Hepatocyte (in vitro differentiated cells): ENCODE data around the gene DYNC1LI2. TPM values are rescaled to one million over a fixed set of nuclear protein-coding genes. Genes with fewer than 3 reads are reported as not detected.

ENCODE experiments used
- DNase-seq: peaks from one replicate; pipeline ENCODE4 v3.0.0-alpha.2; 2016; ENCODE audit warnings: low spot score
- H2AFZ ChIP-seq: fragments of 200-600 bp; sonication (generic); 2 replicates; pipeline ENCODE4 v1.6.0; 2016; ENCODE audit warnings: antibody characterized with exemption, mild to moderate bottlenecking
- H3K27ac ChIP-seq: fragments of 200-600 bp; sonication (generic); 2 replicates; pipeline ENCODE4 v1.5.1; 2016; ENCODE audit warnings: mild to moderate bottlenecking
- H3K27me3 ChIP-seq: fragments of 200-600 bp; sonication (generic); 2 replicates; pipeline ENCODE4 v1.6.1; 2016
- H3K36me3 ChIP-seq: fragments of 200-600 bp; sonication (generic); replicated peaks from 2 replicates; pipeline ENCODE4 v1.5.1; 2016; ENCODE audit warnings: low read depth; ENCODE audit not compliant: insufficient read depth
- H3K4me1 ChIP-seq: fragments of 200-600 bp; sonication (generic); 2 replicates; pipeline ENCODE4 v1.5.1; 2016; ENCODE audit warnings: mild to moderate bottlenecking, moderate library complexity; ENCODE audit not compliant: insufficient read depth
- H3K4me2 ChIP-seq: fragments of 200-600 bp; sonication (generic); 2 replicates; pipeline ENCODE4 v1.6.0; 2016
- H3K4me3 ChIP-seq: fragments of 200-600 bp; sonication (generic); 2 replicates; pipeline ENCODE4 v1.5.1; 2016; ENCODE audit warnings: mild to moderate bottlenecking
- H3K79me2 ChIP-seq: fragments of 200-600 bp; sonication (generic); 2 replicates; pipeline ENCODE4 v1.6.0; 2017; ENCODE audit warnings: mild to moderate bottlenecking
- H3K9me2 ChIP-seq: fragments of 200-600 bp; sonication (generic); replicated peaks from 2 replicates; pipeline ENCODE4 v1.6.0; 2017; ENCODE audit warnings: mild to moderate bottlenecking; ENCODE audit not compliant: insufficient read depth
- H3K9me3 ChIP-seq: fragments of 200-600 bp; sonication (generic); 2 replicates; pipeline ENCODE4 v1.5.1; 2016; ENCODE audit warnings: low read depth, mild to moderate bottlenecking
- H4K20me1 ChIP-seq: fragments of 200-600 bp; sonication (generic); 2 replicates; pipeline ENCODE4 v1.6.0; 2016; ENCODE audit warnings: mild to moderate bottlenecking; ENCODE audit not compliant: insufficient read depth, poor library complexity, severe bottlenecking
- CTCF ChIP-seq: fragments of 200-600 bp; sonication (generic); IDR thresholded peaks from 2 replicates; pipeline ENCODE4 v1.5.1; 2016; ENCODE audit warnings: antibody characterized with exemption, mild to moderate bottlenecking; ENCODE audit not compliant: poor library complexity
- EZH2 ChIP-seq: fragments of 200-600 bp; sonication (generic); IDR thresholded peaks from 2 replicates; pipeline ENCODE4 v1.6.1; 2016; ENCODE audit warnings: antibody characterized with exemption, mild to moderate bottlenecking, borderline replicate concordance
- EZH2phosphoT487 ChIP-seq: fragments of 200-600 bp; sonication (generic); IDR thresholded peaks from one replicate; pipeline ENCODE4 v1.6.1; 2018; ENCODE audit warnings: antibody characterized with exemption, mild to moderate bottlenecking, low read depth, moderate library complexity; ENCODE audit not compliant: unreplicated experiment, severe bottlenecking
- WGBS: methylation state at CpG from one replicate; pipeline ENCODE4 v1.1.6; 2016; ENCODE audit warnings: low lambda C conversion rate; ENCODE audit errors: missing lambda C conversion rate; 5-methylcytosine and 5-hydroxymethylcytosine counted together
- polyA plus RNA-seq: library from polyadenylated mRNA; unstranded; fragments of >200 nt; fragmentation: Nextera tagmentation; extraction: Ambion mirVana; gene quantifications from 2 replicates; pipeline ENCODE4 v1.2.1, GENCODE V29; 2016
- total RNA-seq: library from RNA; depleted of rRNA; stranded (reverse); fragments of >200 nt; gene quantifications from 2 replicates; pipeline ENCODE4 v1.2.3, GENCODE V29; 2014

DYNC1LI2 gene
- total and polyA plus RNA-seq, 2 experiments from 2014 or later = 97.3 to 99.1 TPM

- Histone ChIP-seq H3K4me3 (no peak overlapping the region), H3K9me2 (no peaks in the 10 kb centered on the region), H3K79me2 (no peaks in the 10 kb centered on the region), H4K20me1 (no peaks in the 10 kb centered on the region), H3K36me3 (no peaks in the 10 kb centered on the region), H3K4me2 (no peak overlapping the region), H3K27ac (no peak overlapping the region), H3K9me3 (no peaks in the 10 kb centered on the region), H3K27me3 (no peaks in the 10 kb centered on the region), H3K4me1 (no peaks in the 10 kb centered on the region), H2AFZ (no peak overlapping the region)
- no peak for DNase-seq
- TF ChIP-seq EZH2phosphoT487 (no peak), CTCF (no peak), EZH2 (no peak)
- 98% methylated on average over 2 of the region's 2 CpGs for WGBS
These were observed 49.9 kb downstream of the DYNC1LI2 start for GRCh38 chr16:66701516-66701915.

- H4K20me1 ChIP-seq = no peaks in the 10 kb centered on the region
- no peak overlapping the region for H3K4me2 ChIP-seq
- no peak for TF ChIP-seq EZH2
- DNase-seq = no peak
- no peaks in the 10 kb centered on the region for H3K36me3 ChIP-seq
- H3K27me3 ChIP-seq = no peaks in the 10 kb centered on the region
- H3K79me2 ChIP-seq = no peaks in the 10 kb centered on the region
- H3K4me1 ChIP-seq = no peaks in the 10 kb centered on the region
- no peak overlapping the region for H3K4me3 ChIP-seq
- H2AFZ ChIP-seq = no peak overlapping the region
- WGBS = 96% methylated on average over 2 of the region's 2 CpGs
- H3K9me3 ChIP-seq = no peaks in the 10 kb centered on the region
- H3K9me2 ChIP-seq = no peaks in the 10 kb centered on the region
- H3K27ac ChIP-seq = no peak overlapping the region
These were observed 50.4 kb downstream of the DYNC1LI2 start for GRCh38 chr16:66701026-66701425.

GRCh38 chr16:66699898-66700297, 51.5 kb downstream of the DYNC1LI2 start:
- no peak for TF ChIP-seq EZH2
- no peak for TF ChIP-seq EZH2phosphoT487
- TF ChIP-seq CTCF = no peak
- peaks cover 7% of the 10 kb centered on the region for H3K79me2 ChIP-seq
- no peaks in the 10 kb centered on the region for H3K36me3 ChIP-seq
- 83% methylated on average over 1 of the region's 1 CpG for WGBS
- H3K9me3 ChIP-seq = no peaks in the 10 kb centered on the region
- H3K9me2 ChIP-seq = no peaks in the 10 kb centered on the region
- H2AFZ ChIP-seq = no peak overlapping the region
- H3K4me2 ChIP-seq = no peak overlapping the region
- peaks cover 6% of the 10 kb centered on the region for H4K20me1 ChIP-seq
- peaks cover 10% of the 10 kb centered on the region for H3K4me1 ChIP-seq
- no peak overlapping the region for H3K4me3 ChIP-seq
- H3K27me3 ChIP-seq = no peaks in the 10 kb centered on the region
- no peak for DNase-seq
- no peak overlapping the region for H3K27ac ChIP-seq

- Histone ChIP-seq H2AFZ (no peak overlapping the region), H4K20me1 (peaks cover 16% of the 10 kb centered on the region), H3K9me3 (no peaks in the 10 kb centered on the region), H3K4me2 (no peak overlapping the region), H3K27me3 (no peaks in the 10 kb centered on the region), H3K4me3 (no peak overlapping the region), H3K9me2 (no peaks in the 10 kb centered on the region), H3K36me3 (no peaks in the 10 kb centered on the region), H3K4me1 (peaks cover 13% of the 10 kb centered on the region), H3K79me2 (peaks cover 25% of the 10 kb centered on the region), H3K27ac (no peak overlapping the region)
- WGBS = 92% methylated on average over 7 of the region's 7 CpGs
- TF ChIP-seq CTCF = no peak
- TF ChIP-seq EZH2 = no peak
- TF ChIP-seq EZH2phosphoT487 = no peak
- DNase-seq = no peak
These were observed 53.4 kb downstream of the DYNC1LI2 start for GRCh38 chr16:66698046-66698445.
